SJSA1 (cell line): ENCODE results near the gene C1orf174. TPM values are rescaled to one million over a fixed set of nuclear protein-coding genes. Genes with fewer than 3 reads are reported as not detected.

ENCODE experiments used
- DNase-seq, 2 experiments: peaks; one replicate each; pipeline ENCODE4 v3.0.0-alpha.2; 2015 to 2020; ENCODE audit warnings: low spot score in 2 of 2, low read depth in 1 of 2
- H3K27ac ChIP-seq: fragments of 250-450 bp; sonication (Bioruptor Pico); 2 replicates; pipeline ENCODE4 v1.5.1; 2020; ENCODE audit warnings: mild to moderate bottlenecking, moderate library complexity
- H3K27me3 ChIP-seq: fragments of 250-450 bp; sonication (Bioruptor Pico); replicated peaks from 2 replicates; pipeline ENCODE4 v1.5.1; 2020; ENCODE audit warnings: mild to moderate bottlenecking, moderate library complexity
- H3K36me3 ChIP-seq: fragments of 250-450 bp; sonication (Bioruptor Pico); 2 replicates; pipeline ENCODE4 v1.5.1; 2020; ENCODE audit warnings: mild to moderate bottlenecking
- H3K4me1 ChIP-seq: fragments of 250-450 bp; sonication (Bioruptor Pico); replicated peaks from 2 replicates; pipeline ENCODE4 v1.6.1; 2021; ENCODE audit warnings: mild to moderate bottlenecking
- H3K4me3 ChIP-seq: fragments of 250-450 bp; sonication (Bioruptor Pico); 2 replicates; pipeline ENCODE4 v1.5.1; 2020; ENCODE audit warnings: mild to moderate bottlenecking
- H3K9me3 ChIP-seq: fragments of 250-450 bp; sonication (Bioruptor Pico); replicated peaks from 2 replicates; pipeline ENCODE4 v1.5.1; 2020; ENCODE audit warnings: mild to moderate bottlenecking
- total RNA-seq: library from RNA; depleted of rRNA; stranded (reverse); fragments of >200 nt; shearing (Covaris generic); gene quantifications from 2 replicates; pipeline ENCODE4 v1.2.3, GENCODE V29; 2014; rRNA removed

C1orf174 gene
- 21.6 and 36.3 TPM in 2 replicates for total RNA-seq

DNA sequence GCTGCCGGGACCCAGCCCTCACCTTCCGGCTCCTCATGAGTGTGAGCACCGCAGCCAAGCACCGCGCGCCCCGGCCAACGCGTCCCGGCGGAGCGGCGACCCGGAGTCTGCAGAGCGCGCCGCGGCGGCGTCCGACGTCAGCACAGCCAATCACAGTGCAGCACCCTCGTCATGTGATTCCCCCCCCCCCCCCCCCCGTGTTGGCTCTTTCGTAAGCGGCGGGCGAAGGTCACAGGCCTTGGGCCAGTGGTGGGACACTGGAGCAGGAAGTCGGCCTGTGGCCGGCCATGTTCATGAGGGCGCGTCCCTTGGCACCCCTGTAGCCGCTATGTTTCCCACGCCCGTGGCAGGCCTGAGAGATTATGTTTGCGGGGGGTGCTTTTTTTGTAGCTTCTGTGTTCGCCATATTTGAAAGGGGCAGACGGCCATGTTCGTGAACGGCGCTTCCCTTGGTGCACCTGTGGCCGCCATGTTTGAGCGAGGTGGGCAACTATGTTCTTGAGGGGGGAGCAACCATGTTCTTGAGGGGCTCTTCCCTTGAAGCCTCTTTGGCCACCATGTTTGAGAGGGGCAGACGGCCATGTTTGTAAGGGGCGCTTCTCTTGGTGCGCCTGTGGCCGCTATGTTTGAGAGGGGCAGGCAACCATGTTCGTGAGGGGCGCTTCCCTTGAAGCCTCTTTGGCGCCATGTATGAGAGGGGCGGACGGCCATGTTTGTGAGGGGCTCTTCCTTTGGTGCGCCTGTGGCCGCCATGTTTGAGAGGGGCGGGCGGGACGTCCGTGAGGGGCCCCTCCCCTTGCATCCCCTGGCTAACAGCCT, at the start of gene C1orf174:
C1orf174 (minus strand) TSS at position 123 of the 819 bp plus-strand sequence; CDS start at position 37, 86 bp downstream.
- peaks cover 4% of the 10 kb centered on the region; the same call in 1 of the 2 replicates for H3K4me1 ChIP-seq
- H3K4me3 ChIP-seq, result peak within 1 kb of the TSS; percentile 79
- H3K27ac ChIP-seq, result peak within 1 kb of the TSS; percentile 82
- no peaks in the 10 kb centered on the region for H3K27me3 ChIP-seq
- no peaks in the 10 kb centered on the region for H3K9me3 ChIP-seq
- peaks cover 15% of the 10 kb centered on the region; the same call in 1 of the 2 replicates for H3K36me3 ChIP-seq
- DNase-seq, result peak; percentile 94 to 99

GRCh38 chr1:3948344-3948743, 48.3 kb upstream of the C1orf174 start:
- no peak for DNase-seq
- Histone ChIP-seq H3K36me3 (no peaks in the 10 kb centered on the region), H3K4me1 (no peaks in the 10 kb centered on the region), H3K27ac (no peak overlapping the region), H3K4me3 (no peak overlapping the region), H3K9me3 (no peaks in the 10 kb centered on the region), H3K27me3 (no peaks in the 10 kb centered on the region)

- DNase-seq, result no peak
- Histone ChIP-seq H3K4me3 (no peak overlapping the region), H3K9me3 (no peaks in the 10 kb centered on the region)
Measured at GRCh38 chr1:3945916-3946840, 46.1 kb upstream of the C1orf174 start.

GRCh38 chr1:3945222-3945621, 45.1 kb upstream of the C1orf174 start:
- no peak for DNase-seq
- no peaks in the 10 kb centered on the region for H3K9me3 ChIP-seq
- no peak overlapping the region for H3K4me3 ChIP-seq
- H3K36me3 ChIP-seq, result no peaks in the 10 kb centered on the region
- no peaks in the 10 kb centered on the region for H3K27me3 ChIP-seq
- H3K27ac ChIP-seq, result no peak overlapping the region
- no peaks in the 10 kb centered on the region for H3K4me1 ChIP-seq

More at GRCh38 chr1:3945916-3946840, 46.1 kb upstream of the C1orf174 start:
- H3K4me1 ChIP-seq, result no peaks in the 10 kb centered on the region
- H3K36me3 ChIP-seq, result no peaks in the 10 kb centered on the region
- no peaks in the 10 kb centered on the region for H3K27me3 ChIP-seq
- H3K27ac ChIP-seq, result no peak overlapping the region

DNA sequence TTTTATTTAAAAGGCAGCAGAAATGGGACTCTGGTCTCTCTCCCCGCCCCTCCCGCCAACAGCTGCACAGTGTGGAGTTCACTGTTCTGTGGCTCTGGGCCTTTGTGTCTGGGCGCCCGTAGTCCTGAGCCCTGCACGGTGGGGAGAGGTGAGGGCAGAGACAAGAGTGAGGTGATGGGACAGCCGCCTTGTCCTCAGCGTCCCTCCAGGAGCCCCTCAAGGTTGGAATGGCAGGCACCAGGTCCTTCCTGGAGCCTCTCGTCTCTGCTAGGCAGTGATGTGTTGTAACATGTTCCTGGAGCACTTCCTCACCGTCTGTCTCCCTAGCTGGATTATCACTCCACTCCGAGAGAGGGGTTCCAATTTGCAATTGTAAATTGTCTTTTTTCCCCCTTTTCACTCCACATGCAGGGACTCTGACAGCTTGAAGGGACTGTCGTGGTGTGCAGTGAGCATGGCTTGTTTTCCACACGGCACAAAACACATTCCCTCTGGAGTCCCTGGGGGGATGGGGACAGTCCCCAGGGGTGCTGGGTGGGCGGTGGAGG, 44.6 kb upstream of the C1orf174 start:
- Histone ChIP-seq H3K4me1 (no peaks in the 10 kb centered on the region), H3K36me3 (no peaks in the 10 kb centered on the region), H3K9me3 (no peaks in the 10 kb centered on the region), H3K4me3 (no peak overlapping the region), H3K27ac (no peak overlapping the region), H3K27me3 (no peaks in the 10 kb centered on the region)
- DNase-seq, result no peak

DNA sequence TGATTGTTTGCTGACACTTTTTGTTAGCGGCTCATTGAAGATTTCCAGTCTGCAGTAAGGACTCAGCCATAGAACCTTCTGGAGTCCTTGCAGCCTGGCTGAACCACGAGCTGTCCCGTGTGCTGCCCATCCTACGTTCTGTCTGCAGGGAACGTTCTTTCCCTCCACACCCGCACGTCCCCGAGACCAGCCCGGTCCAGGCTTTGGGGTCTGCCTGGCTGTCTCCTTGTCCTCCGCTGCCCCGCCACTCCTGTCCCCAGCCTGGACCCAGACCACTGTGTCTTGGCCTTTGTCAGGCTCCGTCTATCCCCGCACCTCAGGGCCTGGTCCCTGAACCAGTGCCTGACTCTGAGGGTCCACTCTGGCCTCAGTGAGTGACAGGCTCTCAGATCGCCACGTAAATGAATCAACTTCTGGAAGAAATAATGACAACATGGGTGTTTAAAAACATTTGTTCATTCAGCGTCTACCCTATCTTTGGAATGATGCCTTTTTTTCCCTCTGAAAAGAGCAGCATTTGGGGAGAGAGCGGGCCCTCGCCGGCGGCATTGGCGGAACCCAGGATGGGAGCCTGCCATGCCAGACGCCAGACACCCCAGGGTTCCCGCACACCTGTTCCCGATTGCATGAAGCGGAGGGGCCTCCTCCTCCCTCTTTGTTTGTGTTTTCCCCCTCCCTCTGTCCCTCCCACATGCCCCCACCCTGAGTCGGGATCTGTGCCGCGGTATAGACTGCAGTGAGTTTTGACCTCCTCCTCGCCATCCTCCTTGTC, 43.9 kb upstream of the C1orf174 start:
- Histone ChIP-seq H3K4me3 (no peak overlapping the region), H3K27ac (no peak overlapping the region), H3K4me1 (no peaks in the 10 kb centered on the region), H3K27me3 (no peaks in the 10 kb centered on the region), H3K9me3 (no peaks in the 10 kb centered on the region), H3K36me3 (no peaks in the 10 kb centered on the region)
- no peak for DNase-seq

DNA sequence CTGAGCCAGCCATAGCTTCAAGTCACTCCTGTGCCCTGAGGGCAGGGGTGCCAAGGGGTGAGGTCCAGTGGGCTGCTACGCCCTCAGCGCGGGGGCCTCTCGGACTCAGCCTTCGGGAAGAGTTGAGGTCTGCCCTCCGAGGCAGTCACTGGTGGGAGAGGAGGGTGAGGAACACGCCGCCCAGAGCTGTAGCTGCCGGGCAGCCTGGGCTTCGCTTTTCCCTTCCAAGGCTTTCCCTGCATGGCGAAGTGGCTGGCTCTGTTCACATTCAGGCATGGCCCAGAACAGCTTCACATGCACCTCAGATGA, 43.0 kb upstream of the C1orf174 start:
- Histone ChIP-seq H3K27ac (no peak overlapping the region), H3K9me3 (no peaks in the 10 kb centered on the region), H3K36me3 (no peaks in the 10 kb centered on the region), H3K4me3 (no peak overlapping the region), H3K4me1 (no peaks in the 10 kb centered on the region), H3K27me3 (no peaks in the 10 kb centered on the region)
- no peak for DNase-seq

- Histone ChIP-seq H3K4me3 (no peak overlapping the region), H3K36me3 (no peaks in the 10 kb centered on the region), H3K27ac (no peak overlapping the region), H3K4me1 (no peaks in the 10 kb centered on the region), H3K9me3 (no peaks in the 10 kb centered on the region), H3K27me3 (no peaks in the 10 kb centered on the region)
- DNase-seq, result no peak
Measured at GRCh38 chr1:3942416-3943122, 42.5 kb upstream of the C1orf174 start.

DNA sequence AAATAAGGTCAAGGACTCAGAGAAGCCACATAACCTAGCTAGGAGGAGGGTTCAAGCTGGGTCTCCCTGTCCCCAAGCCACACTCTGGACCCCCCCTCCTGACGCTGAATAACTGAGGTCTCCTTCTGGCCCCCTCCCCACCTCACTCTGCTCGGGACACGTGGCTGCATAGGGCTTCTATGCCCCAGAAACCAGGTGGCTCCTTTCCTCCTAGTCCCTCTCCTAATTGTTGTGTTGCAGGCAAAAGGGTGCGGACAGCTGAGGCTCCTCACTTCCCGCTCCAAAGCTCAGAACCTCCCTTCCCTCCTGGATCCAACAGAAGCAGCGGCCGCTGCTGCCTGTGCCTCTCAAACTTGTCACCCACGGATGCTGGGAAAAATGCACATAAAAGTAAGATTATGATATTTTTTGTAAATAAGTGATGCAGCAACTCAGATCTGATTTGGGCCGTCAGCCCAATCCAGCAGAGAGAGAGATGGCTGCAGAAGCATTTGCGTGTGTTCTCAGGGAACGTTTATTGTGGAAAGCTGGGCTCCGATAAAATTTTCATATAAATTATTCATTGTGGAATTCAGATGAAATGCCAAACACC, 40.8 kb upstream of the C1orf174 start:
- no peaks in the 10 kb centered on the region for H3K27me3 ChIP-seq
- no peak overlapping the region for H3K27ac ChIP-seq
- H3K4me1 ChIP-seq, result no peaks in the 10 kb centered on the region
- H3K4me3 ChIP-seq, result no peak overlapping the region
- no peaks in the 10 kb centered on the region for H3K36me3 ChIP-seq
- H3K9me3 ChIP-seq, result peaks cover 3% of the 10 kb centered on the region; the same call in 1 of the 2 replicates
- DNase-seq, result no peak

DNA sequence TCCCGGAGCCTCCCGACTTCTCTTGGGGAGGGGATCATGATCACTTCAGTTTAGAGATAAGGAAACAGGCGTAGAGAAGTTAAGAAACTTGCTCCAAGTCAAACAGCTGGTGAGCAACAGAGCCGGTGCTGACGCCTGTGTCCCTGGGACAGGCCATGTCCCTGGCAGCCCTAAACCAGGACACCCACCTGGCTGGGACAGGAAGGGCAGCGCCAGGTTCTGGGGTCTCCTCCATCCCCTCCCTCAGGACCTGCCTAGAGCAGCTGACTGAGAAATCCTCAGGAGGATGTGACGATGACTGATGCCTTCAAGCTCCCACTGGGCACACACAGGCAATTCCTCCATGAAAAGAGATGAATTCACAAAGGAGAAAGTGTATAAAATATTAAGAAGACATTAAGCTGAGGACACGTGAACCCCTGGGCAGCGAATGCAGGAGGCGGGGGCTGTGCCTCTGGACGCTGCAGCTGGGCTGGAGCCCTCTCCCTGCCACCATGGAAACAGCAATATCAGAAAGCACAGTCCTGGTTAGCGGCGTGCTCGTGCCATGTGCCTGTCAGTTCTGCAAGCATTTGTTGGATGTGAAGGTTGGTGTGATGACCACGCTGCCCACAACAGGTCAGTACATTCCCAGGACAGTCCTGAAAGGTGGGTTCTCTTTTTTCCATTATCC, 40.1 kb upstream of the C1orf174 start:
- no peak overlapping the region for H3K27ac ChIP-seq
- no peak overlapping the region for H3K4me3 ChIP-seq
- H3K9me3 ChIP-seq, result peaks cover 3% of the 10 kb centered on the region; the same call in 1 of the 2 replicates
- H3K4me1 ChIP-seq, result no peaks in the 10 kb centered on the region
- no peaks in the 10 kb centered on the region for H3K36me3 ChIP-seq
- no peaks in the 10 kb centered on the region for H3K27me3 ChIP-seq
- no peak for DNase-seq

DNA sequence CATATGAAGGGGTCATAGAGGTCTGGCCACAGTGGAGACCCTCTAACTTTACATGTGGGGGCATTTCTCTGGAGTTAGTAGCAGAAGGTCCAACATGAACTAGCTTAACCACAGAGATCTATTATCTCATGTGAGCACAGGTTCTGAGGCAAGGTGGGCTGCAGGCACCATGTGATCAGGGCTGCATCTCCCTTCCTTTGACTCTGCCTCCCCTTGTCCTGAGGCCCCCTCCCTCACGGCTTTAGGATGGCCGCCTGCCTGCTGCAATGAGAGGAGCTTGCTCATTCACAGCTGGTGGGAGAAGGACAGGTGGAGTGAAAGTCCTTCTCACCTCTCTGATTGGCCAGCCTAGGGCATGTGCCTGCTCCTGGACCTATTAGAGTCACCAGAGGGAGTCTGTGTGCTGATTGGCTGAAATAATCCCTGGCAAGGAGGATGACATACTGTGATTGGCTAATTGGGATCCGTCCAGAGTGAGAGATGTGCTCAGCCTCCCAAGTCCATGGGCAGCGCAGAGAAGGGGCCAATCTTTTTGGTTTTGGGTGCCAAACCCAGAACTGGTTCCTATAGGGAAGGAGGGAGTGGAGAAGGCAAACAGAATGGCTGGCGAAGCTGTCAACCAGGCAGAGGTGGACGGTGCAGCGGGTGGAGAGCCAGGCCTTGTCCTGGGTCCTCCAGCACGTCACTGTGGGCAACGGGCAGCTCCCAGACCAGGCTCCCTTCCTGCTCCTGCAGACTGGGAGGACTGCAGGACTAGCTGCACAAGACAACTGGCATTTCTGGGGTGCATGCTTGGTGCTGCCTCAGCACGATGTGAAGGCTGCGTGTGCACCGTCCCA, 39.4 kb upstream of the C1orf174 start:
- Histone ChIP-seq H3K27ac (no peak overlapping the region), H3K27me3 (no peaks in the 10 kb centered on the region), H3K4me3 (no peak overlapping the region), H3K4me1 (no peaks in the 10 kb centered on the region), H3K9me3 (peaks cover 4% of the 10 kb centered on the region; the same call in 1 of the 2 replicates), H3K36me3 (no peaks in the 10 kb centered on the region)
- DNase-seq, result no peak
